ENCODE data around the gene HSD11B2. TPM values are rescaled to one million over a fixed set of nuclear protein-coding genes. Genes with fewer than 3 reads are reported as not detected.
A peak's percentile ranks its signal among the peaks of the same experiment; 100 is the strongest.

Gene HSD11B2
- total and polyA plus RNA-seq, 4 donors: 0.51 to 6.7 (median 2.2) TPM

DNA sequence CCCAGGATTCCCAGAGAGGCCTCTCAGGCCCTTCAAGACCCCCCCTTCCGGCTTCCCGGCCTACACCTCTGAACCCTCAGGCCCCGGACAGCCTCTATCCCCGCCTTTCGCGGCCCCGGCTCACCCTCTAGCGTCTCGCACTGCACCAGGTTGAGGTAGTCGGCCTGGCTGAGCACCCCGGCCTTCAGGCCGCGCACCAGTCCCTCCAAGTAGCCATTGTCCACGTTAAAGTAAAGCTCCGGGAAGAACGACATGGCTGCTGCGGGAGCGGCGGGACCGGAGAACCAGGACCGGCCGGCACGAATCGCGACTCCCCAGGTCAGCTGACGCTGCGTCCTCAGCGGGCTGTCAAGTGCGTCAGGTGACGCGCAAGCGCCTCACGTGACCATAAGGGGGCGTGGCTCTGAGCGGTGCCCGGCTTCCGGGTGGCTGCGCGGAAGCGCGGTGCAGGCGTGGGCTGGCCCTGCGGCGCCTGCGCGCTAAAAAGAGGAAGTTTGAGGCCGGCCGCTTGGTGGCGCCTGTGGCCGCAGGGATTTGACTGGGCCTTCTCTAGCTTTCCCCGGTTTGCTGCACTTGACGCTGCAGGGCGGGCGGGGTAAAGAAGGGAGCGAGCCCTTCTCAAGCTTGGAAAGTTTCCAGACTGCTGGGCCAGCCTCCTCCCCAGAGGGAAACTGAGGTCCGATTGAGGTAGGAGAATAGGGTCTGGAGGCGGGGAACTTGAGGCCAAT lies 50.1 kb downstream of the HSD11B2 start, which contains the start of gene ATP6V0D1 (continued):
- TF ChIP-seq RXRA (IDR thresholded peaks at IDR 0.05) (peak in 1 of 2 donors; percentile 41), JUND (IDR thresholded peaks at IDR 0.05) (no peak), SP1 (IDR thresholded peaks at IDR 0.05) (peak; percentile 65)
- TF ChIP-seq, protein P1, sequence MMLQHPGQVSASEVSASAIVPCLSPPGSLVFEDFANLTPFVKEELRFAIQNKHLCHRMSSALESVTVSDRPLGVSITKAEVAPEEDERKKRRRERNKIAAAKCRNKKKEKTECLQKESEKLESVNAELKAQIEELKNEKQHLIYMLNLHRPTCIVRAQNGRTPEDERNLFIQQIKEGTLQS (IDR thresholded peaks at IDR 0.05): no peak

DNA sequence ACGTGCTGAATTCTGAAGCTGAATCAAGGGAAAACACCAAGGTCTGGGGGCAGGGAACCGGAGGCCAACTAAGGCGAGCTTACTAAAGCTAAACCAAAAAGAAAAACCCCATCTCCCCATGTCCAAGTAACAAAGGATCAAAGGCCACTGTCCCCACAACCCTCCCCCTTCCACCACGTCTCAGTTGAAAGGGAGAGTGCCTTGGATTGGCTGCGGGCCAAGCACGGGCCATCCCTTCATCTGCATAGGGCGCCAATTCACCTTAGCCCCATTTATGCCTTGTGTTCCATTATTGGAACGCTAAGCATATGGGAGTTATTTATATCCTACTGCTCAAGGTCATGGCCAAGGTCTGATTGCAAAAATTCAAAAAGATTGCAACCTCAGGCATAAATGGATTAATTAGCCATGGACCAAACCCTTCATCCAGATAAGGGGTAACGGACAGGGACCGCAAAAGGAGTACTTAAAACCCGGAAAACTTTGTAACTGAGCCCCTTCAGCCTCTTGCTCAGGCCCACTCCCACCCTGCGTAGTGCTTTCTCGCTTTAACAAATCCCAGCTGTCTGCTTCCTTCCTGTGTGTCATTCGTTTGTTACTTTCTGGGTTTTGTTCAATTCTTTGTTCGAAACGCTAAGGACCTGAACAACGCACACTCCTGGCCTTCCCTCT lies 50.8 kb downstream of the HSD11B2 start:
- peak overlapping the region; percentile 66 to 77 for H3K27ac ChIP-seq (ENCODE audit: low read depth in 1 of 2, low read length in 2 of 2)
- peaks cover 10 to 53% (median 44%) of the 10 kb centered on the region in 4 donors for H3K4me1 ChIP-seq (ENCODE audit: control insufficient read depth in 4 of 4, insufficient read depth in 4 of 4, low read length in 3 of 4)
- H3K9me3 ChIP-seq (ENCODE audit: control insufficient read depth in 4 of 4, low read length in 3 of 4): no peaks in the 10 kb centered on the region
- peak overlapping the region; percentile 81 to 82 for H3K9ac ChIP-seq (ENCODE audit: low read depth in 1 of 2, low read length in 2 of 2)
- H3K36me3 ChIP-seq (ENCODE audit: control insufficient read depth in 4 of 4, insufficient read depth in 3 of 4, low read depth in 1 of 4, low read length in 3 of 4): peaks cover 0 to 7% (median 1%) of the 10 kb centered on the region in 4 donors
- WGBS: 32% methylated on average over 17 of the region's 17 CpGs
- peak overlapping the region; percentile 47 to 62 (median 61) for H3K4me3 ChIP-seq (ENCODE audit: low read depth in 1 of 3, low read length in 3 of 3)
- peak; percentile 66 for DNase-seq (ENCODE audit: low spot score)
- H3K27me3 ChIP-seq (ENCODE audit: control insufficient read depth in 4 of 4, insufficient read depth in 4 of 4, low read length in 3 of 4): no peaks in the 10 kb centered on the region
- TF ChIP-seq RXRA (IDR thresholded peaks at IDR 0.05) (no peak), HNF4A (conservative IDR thresholded peaks at IDR 0.05) (peak in 1 of 2 donors; percentile 26), HNF4G (IDR thresholded peaks at IDR 0.05) (no peak), TAF1 (conservative IDR thresholded peaks at IDR 0.05) (no peak), SP1 (IDR thresholded peaks at IDR 0.05) (no peak), GABPA (IDR thresholded peaks at IDR 0.05 in 1 of 2, conservative IDR thresholded peaks at IDR 0.05 in 1 of 2) (no peak), NR2F2 (IDR thresholded peaks at IDR 0.05) (peak; percentile 73), FOXA1 (IDR thresholded peaks at IDR 0.05) (no peak), RAD21 (IDR thresholded peaks at IDR 0.05) (no peak), JUND (IDR thresholded peaks at IDR 0.05) (no peak)
- TF ChIP-seq, protein P2, sequence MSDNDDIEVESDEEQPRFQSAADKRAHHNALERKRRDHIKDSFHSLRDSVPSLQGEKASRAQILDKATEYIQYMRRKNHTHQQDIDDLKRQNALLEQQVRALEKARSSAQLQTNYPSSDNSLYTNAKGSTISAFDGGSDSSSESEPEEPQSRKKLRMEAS (IDR thresholded peaks at IDR 0.05): no peak
- TF ChIP-seq, protein P3, sequence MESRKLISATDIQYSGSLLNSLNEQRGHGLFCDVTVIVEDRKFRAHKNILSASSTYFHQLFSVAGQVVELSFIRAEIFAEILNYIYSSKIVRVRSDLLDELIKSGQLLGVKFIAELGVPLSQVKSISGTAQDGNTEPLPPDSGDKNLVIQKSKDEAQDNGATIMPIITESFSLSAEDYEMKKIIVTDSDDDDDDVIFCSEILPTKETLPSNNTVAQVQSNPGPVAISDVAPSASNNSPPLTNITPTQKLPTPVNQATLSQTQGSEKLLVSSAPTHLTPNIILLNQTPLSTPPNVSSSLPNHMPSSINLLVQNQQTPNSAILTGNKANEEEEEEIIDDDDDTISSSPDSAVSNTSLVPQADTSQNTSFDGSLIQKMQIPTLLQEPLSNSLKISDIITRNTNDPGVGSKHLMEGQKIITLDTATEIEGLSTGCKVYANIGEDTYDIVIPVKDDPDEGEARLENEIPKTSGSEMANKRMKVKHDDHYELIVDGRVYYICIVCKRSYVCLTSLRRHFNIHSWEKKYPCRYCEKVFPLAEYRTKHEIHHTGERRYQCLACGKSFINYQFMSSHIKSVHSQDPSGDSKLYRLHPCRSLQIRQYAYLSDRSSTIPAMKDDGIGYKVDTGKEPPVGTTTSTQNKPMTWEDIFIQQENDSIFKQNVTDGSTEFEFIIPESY (IDR thresholded peaks at IDR 0.05): no peak
- TF ChIP-seq, protein P1 (IDR thresholded peaks at IDR 0.05): no peak

DNA sequence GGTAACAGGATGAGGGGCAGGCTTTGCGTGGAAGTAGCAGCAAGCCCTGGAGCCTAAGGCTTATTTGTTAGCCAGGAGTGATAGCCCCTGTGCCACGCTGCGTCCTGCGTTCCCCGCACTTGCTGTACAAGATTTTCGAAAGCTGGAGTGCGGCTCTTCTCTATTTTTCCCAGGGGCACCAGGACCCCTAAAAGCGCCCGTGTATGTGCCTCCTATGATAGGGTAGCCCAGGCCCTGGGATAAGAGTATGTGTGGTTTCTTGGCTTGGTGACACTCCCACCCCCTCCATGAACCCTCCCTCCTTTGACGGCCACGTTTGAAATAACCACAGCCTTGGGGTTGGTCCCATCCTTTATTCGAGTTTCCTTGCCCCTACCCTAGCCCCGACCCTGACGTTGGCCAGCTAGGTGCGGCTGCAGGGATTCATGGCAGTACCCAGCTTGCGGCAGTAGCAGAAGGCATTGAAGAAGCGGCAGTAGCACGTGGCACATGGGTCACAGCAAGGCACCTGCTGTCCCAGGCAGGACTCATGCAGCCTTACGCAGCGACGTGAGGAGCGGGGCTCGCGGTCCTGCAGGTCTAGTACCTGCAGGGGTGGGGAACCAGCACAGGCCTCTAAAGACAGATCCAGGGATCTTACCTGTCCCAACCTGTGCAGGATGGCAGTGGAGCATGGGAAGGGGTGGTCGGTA lies 51.5 kb downstream of the HSD11B2 start:
- 82% methylated on average over 25 of the region's 25 CpGs for WGBS
- peak overlapping the region in 1 of 3 donors; percentile 62 for H3K4me3 ChIP-seq (ENCODE audit: low read depth in 1 of 3, low read length in 3 of 3)
- H3K27me3 ChIP-seq (ENCODE audit: control insufficient read depth in 4 of 4, insufficient read depth in 4 of 4, low read length in 3 of 4): no peaks in the 10 kb centered on the region
- H3K9ac ChIP-seq (ENCODE audit: low read depth in 1 of 2, low read length in 2 of 2): peak overlapping the region; percentile 81 to 82
- H3K27ac ChIP-seq (ENCODE audit: low read depth in 1 of 2, low read length in 2 of 2): peak overlapping the region; percentile 66 to 77
- H3K36me3 ChIP-seq (ENCODE audit: control insufficient read depth in 4 of 4, insufficient read depth in 3 of 4, low read depth in 1 of 4, low read length in 3 of 4): peaks cover 0 to 7% (median 1%) of the 10 kb centered on the region in 4 donors
- H3K4me1 ChIP-seq (ENCODE audit: control insufficient read depth in 4 of 4, insufficient read depth in 4 of 4, low read length in 3 of 4): peaks cover 10 to 53% (median 44%) of the 10 kb centered on the region in 4 donors
- H3K9me3 ChIP-seq (ENCODE audit: control insufficient read depth in 4 of 4, low read length in 3 of 4): no peaks in the 10 kb centered on the region
- no peak for DNase-seq (ENCODE audit: low spot score)
- TF ChIP-seq, protein P1 (IDR thresholded peaks at IDR 0.05): no peak
- TF ChIP-seq HNF4G (IDR thresholded peaks at IDR 0.05) (no peak), RXRA (IDR thresholded peaks at IDR 0.05) (no peak), NR2F2 (IDR thresholded peaks at IDR 0.05) (no peak), HNF4A (conservative IDR thresholded peaks at IDR 0.05) (no peak)
- TF ChIP-seq, protein P4, sequence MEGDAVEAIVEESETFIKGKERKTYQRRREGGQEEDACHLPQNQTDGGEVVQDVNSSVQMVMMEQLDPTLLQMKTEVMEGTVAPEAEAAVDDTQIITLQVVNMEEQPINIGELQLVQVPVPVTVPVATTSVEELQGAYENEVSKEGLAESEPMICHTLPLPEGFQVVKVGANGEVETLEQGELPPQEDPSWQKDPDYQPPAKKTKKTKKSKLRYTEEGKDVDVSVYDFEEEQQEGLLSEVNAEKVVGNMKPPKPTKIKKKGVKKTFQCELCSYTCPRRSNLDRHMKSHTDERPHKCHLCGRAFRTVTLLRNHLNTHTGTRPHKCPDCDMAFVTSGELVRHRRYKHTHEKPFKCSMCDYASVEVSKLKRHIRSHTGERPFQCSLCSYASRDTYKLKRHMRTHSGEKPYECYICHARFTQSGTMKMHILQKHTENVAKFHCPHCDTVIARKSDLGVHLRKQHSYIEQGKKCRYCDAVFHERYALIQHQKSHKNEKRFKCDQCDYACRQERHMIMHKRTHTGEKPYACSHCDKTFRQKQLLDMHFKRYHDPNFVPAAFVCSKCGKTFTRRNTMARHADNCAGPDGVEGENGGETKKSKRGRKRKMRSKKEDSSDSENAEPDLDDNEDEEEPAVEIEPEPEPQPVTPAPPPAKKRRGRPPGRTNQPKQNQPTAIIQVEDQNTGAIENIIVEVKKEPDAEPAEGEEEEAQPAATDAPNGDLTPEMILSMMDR (IDR thresholded peaks at IDR 0.05; ENCODE audit: low read depth, low read length, missing input control): no peak
- TF ChIP-seq, protein P5, sequence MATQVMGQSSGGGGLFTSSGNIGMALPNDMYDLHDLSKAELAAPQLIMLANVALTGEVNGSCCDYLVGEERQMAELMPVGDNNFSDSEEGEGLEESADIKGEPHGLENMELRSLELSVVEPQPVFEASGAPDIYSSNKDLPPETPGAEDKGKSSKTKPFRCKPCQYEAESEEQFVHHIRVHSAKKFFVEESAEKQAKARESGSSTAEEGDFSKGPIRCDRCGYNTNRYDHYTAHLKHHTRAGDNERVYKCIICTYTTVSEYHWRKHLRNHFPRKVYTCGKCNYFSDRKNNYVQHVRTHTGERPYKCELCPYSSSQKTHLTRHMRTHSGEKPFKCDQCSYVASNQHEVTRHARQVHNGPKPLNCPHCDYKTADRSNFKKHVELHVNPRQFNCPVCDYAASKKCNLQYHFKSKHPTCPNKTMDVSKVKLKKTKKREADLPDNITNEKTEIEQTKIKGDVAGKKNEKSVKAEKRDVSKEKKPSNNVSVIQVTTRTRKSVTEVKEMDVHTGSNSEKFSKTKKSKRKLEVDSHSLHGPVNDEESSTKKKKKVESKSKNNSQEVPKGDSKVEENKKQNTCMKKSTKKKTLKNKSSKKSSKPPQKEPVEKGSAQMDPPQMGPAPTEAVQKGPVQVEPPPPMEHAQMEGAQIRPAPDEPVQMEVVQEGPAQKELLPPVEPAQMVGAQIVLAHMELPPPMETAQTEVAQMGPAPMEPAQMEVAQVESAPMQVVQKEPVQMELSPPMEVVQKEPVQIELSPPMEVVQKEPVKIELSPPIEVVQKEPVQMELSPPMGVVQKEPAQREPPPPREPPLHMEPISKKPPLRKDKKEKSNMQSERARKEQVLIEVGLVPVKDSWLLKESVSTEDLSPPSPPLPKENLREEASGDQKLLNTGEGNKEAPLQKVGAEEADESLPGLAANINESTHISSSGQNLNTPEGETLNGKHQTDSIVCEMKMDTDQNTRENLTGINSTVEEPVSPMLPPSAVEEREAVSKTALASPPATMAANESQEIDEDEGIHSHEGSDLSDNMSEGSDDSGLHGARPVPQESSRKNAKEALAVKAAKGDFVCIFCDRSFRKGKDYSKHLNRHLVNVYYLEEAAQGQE (IDR thresholded peaks at IDR 0.05): no peak
- TF ChIP-seq, protein P2 (IDR thresholded peaks at IDR 0.05): no peak
